Smooth muscle cell (in vitro differentiated cells): Measurements from ENCODE around the gene SPECC1L. TPM values are rescaled to one million over a fixed set of nuclear protein-coding genes. Genes with fewer than 3 reads are reported as not detected.

Experiments
- DNase-seq: peaks from one replicate; lab custom pipeline; 2025; ENCODE audit not compliant: unreplicated experiment; lab: John Stamatoyannopoulos, UW
- H2AFZ ChIP-seq: fragments of 200-600 bp; sonication (generic); 2 replicates; pipeline ENCODE4 v1.6.0; 2016; ENCODE audit warnings: antibody characterized with exemption, low read depth, mild to moderate bottlenecking
- H3F3A ChIP-seq: fragments of 200-600 bp; sonication (generic); 2 replicates; pipeline ENCODE4 v1.6.0; 2017; ENCODE audit warnings: antibody characterized with exemption, low read depth
- H3K27ac ChIP-seq: fragments of 200-600 bp; sonication (generic); 2 replicates; pipeline ENCODE4 v1.5.1; 2016; ENCODE audit warnings: low read depth, mild to moderate bottlenecking
- H3K27me3 ChIP-seq: fragments of 200-600 bp; sonication (generic); 2 replicates; pipeline ENCODE4 v1.6.1; 2016; ENCODE audit warnings: low read depth, mild to moderate bottlenecking
- H3K36me3 ChIP-seq: fragments of 200-600 bp; sonication (generic); 2 replicates; pipeline ENCODE4 v1.5.1; 2016; ENCODE audit warnings: low read depth
- H3K4me1 ChIP-seq: fragments of 200-600 bp; sonication (generic); 2 replicates; pipeline ENCODE4 v1.5.1; 2016; ENCODE audit warnings: low read depth
- H3K4me2 ChIP-seq: fragments of 200-600 bp; sonication (generic); 2 replicates; pipeline ENCODE4 v1.6.0; 2016; ENCODE audit warnings: mild to moderate bottlenecking
- H3K4me3 ChIP-seq: fragments of 200-600 bp; sonication (generic); 2 replicates; pipeline ENCODE4 v1.5.1; 2016; ENCODE audit warnings: mild to moderate bottlenecking
- H3K79me2 ChIP-seq: fragments of 200-600 bp; sonication (generic); 2 replicates; pipeline ENCODE4 v1.6.0; 2016; ENCODE audit warnings: low read depth, mild to moderate bottlenecking
- H3K9ac ChIP-seq: fragments of 200-600 bp; sonication (generic); 2 replicates; pipeline ENCODE4 v1.6.0; 2016; ENCODE audit warnings: low read depth
- H3K9me3 ChIP-seq: fragments of 200-600 bp; sonication (generic); replicated peaks from 2 replicates; pipeline ENCODE4 v1.5.1; 2016; ENCODE audit warnings: low read depth
- H4K20me1 ChIP-seq: fragments of 200-600 bp; sonication (generic); 2 replicates; pipeline ENCODE4 v1.6.0; 2016; ENCODE audit warnings: low read depth
- WGBS: methylation state at CpG from one replicate; pipeline ENCODE4 v1.1.7; 2016; ENCODE audit warnings: low lambda C conversion rate; 5-methylcytosine and 5-hydroxymethylcytosine counted together
- polyA plus RNA-seq: library from polyadenylated mRNA; unstranded; fragments of >200 nt; fragmentation: Nextera tagmentation; extraction: Ambion mirVana; gene quantifications from 2 replicates; pipeline ENCODE4 v1.2.1, GENCODE V29; 2016
- total RNA-seq: library from RNA; depleted of rRNA; stranded (reverse); fragments of >200 nt; gene quantifications from 2 replicates; pipeline ENCODE4 v1.2.3, GENCODE V29; 2014
- TF ChIP-seq, protein P1 (sequence below): fragments of 200-600 bp; sonication (generic); IDR thresholded peaks from 2 replicates; pipeline ENCODE4 v1.5.1; 2017; ENCODE audit warnings: borderline replicate concordance, mild to moderate bottlenecking, antibody characterized with exemption; ENCODE audit not compliant: insufficient read depth, poor library complexity, severe bottlenecking

SPECC1L gene
- total and polyA plus RNA-seq, 2 experiments from 2014 or later: 10.0 to 19.1 TPM

- Histone ChIP-seq H3K9me3 (no peaks in the 10 kb centered on the region), H3K27me3 (no peaks in the 10 kb centered on the region), H3K4me2 (no peak overlapping the region), H3F3A (peaks cover 4% of the 10 kb centered on the region), H3K4me3 (no peak overlapping the region), H4K20me1 (peaks cover 54% of the 10 kb centered on the region), H2AFZ (no peak overlapping the region), H3K4me1 (no peaks in the 10 kb centered on the region), H3K9ac (no peak overlapping the region), H3K79me2 (no peaks in the 10 kb centered on the region), H3K36me3 (peaks cover 5% of the 10 kb centered on the region), H3K27ac (no peak overlapping the region)
- 60% methylated on average over 4 of the region's 4 CpGs for WGBS
- no peak for DNase-seq
- TF ChIP-seq, protein P1, sequence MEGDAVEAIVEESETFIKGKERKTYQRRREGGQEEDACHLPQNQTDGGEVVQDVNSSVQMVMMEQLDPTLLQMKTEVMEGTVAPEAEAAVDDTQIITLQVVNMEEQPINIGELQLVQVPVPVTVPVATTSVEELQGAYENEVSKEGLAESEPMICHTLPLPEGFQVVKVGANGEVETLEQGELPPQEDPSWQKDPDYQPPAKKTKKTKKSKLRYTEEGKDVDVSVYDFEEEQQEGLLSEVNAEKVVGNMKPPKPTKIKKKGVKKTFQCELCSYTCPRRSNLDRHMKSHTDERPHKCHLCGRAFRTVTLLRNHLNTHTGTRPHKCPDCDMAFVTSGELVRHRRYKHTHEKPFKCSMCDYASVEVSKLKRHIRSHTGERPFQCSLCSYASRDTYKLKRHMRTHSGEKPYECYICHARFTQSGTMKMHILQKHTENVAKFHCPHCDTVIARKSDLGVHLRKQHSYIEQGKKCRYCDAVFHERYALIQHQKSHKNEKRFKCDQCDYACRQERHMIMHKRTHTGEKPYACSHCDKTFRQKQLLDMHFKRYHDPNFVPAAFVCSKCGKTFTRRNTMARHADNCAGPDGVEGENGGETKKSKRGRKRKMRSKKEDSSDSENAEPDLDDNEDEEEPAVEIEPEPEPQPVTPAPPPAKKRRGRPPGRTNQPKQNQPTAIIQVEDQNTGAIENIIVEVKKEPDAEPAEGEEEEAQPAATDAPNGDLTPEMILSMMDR: no peak
Measured at GRCh38 chr22:24326266-24326665, 55.6 kb downstream of the SPECC1L start.

- Histone ChIP-seq H4K20me1 (peaks cover 42% of the 10 kb centered on the region), H3F3A (peaks cover 4% of the 10 kb centered on the region), H3K79me2 (no peaks in the 10 kb centered on the region), H3K4me2 (no peak overlapping the region), H3K27ac (no peak overlapping the region), H3K36me3 (peaks cover 5% of the 10 kb centered on the region), H3K4me1 (no peaks in the 10 kb centered on the region), H2AFZ (no peak overlapping the region), H3K9ac (no peak overlapping the region), H3K27me3 (no peaks in the 10 kb centered on the region), H3K9me3 (no peaks in the 10 kb centered on the region), H3K4me3 (no peak overlapping the region)
- 93% methylated on average over 5 of the region's 5 CpGs for WGBS
- TF ChIP-seq, protein P1: no peak
- DNase-seq: no peak
Measured at GRCh38 chr22:24327832-24328231, 57.2 kb downstream of the SPECC1L start.

- Histone ChIP-seq H3K27ac (no peak overlapping the region), H3K36me3 (peaks cover 8% of the 10 kb centered on the region), H3K9me3 (no peaks in the 10 kb centered on the region), H2AFZ (no peak overlapping the region), H3K4me2 (no peak overlapping the region), H4K20me1 (peaks cover 32% of the 10 kb centered on the region), H3K79me2 (no peaks in the 10 kb centered on the region), H3K4me1 (no peaks in the 10 kb centered on the region), H3K4me3 (no peak overlapping the region), H3K27me3 (no peaks in the 10 kb centered on the region), H3K9ac (no peak overlapping the region), H3F3A (peaks cover 4% of the 10 kb centered on the region)
- TF ChIP-seq, protein P1: no peak
- DNase-seq: no peak
- WGBS: 96% methylated on average over 6 of the region's 6 CpGs
Measured at GRCh38 chr22:24329453-24329852, 58.8 kb downstream of the SPECC1L start.

GRCh38 chr22:24330636-24331035, 60.0 kb downstream of the SPECC1L start:
- no peak overlapping the region for H3K4me2 ChIP-seq
- H3K4me3 ChIP-seq: no peak overlapping the region
- no peaks in the 10 kb centered on the region for H3K27me3 ChIP-seq
- peaks cover 4% of the 10 kb centered on the region for H3F3A ChIP-seq
- no peaks in the 10 kb centered on the region for H3K9me3 ChIP-seq
- no peaks in the 10 kb centered on the region for H3K4me1 ChIP-seq
- no peak overlapping the region for H3K9ac ChIP-seq
- no peak for DNase-seq
- peaks cover 34% of the 10 kb centered on the region for H4K20me1 ChIP-seq
- TF ChIP-seq, protein P1: no peak
- H3K79me2 ChIP-seq: no peaks in the 10 kb centered on the region
- no peak overlapping the region for H3K27ac ChIP-seq
- 95% methylated on average over 1 of the region's 1 CpG for WGBS
- no peak overlapping the region for H2AFZ ChIP-seq
- H3K36me3 ChIP-seq: peaks cover 14% of the 10 kb centered on the region
